Stimulated activated naive B cell treated with anti-CD40 and anti-IgM and Interleukin-4, amounts not matched to agents 10 μg/mL and 1 μg/mL and 100 μg/mL, for 72 hours (primary cell): ENCODE data around the gene ARRB1.

Source experiments
- ATAC-seq, 2 donors: fragments of 150-1000 bp; cut with Tn5 transposase; replicated peaks; 2 replicates each; pipeline ENCODE4 v1.10.0; 2021; ENCODE audit warnings: moderate library complexity in 1 of 2
- DNase-seq: peaks from one replicate; pipeline ENCODE4 v3.0.0; 2021
- H3K27ac Mint-ChIP-seq: one replicate; pipeline ENCODE4 v1.8.0; 2022; ENCODE audit warnings: mild to moderate bottlenecking, mixed read lengths
- H3K27me3 Mint-ChIP-seq, 2 donors: one replicate each; pipeline ENCODE4 v1.8.0; 2022; ENCODE audit warnings: mixed read lengths in 2 of 2
- H3K36me3 Mint-ChIP-seq, 2 donors: one replicate each; pipeline ENCODE4 v1.8.0; 2022; ENCODE audit warnings: mixed read lengths in 2 of 2, mild to moderate bottlenecking in 1 of 2
- H3K4me1 Mint-ChIP-seq, 2 donors: one replicate each; pipeline ENCODE4 v1.8.0; 2022; ENCODE audit warnings: mixed read lengths in 2 of 2, mild to moderate bottlenecking in 1 of 2
- H3K4me3 Mint-ChIP-seq, 2 donors: one replicate each; pipeline ENCODE4 v1.8.0; 2022; ENCODE audit warnings: mild to moderate bottlenecking in 2 of 2, mixed read lengths in 2 of 2, moderate library complexity in 1 of 2
- H3K9me3 Mint-ChIP-seq, 2 donors: one replicate each; pipeline ENCODE4 v1.8.0; 2022; ENCODE audit warnings: mixed read lengths in 2 of 2, mild to moderate bottlenecking in 1 of 2

ARRB1 gene

DNA sequence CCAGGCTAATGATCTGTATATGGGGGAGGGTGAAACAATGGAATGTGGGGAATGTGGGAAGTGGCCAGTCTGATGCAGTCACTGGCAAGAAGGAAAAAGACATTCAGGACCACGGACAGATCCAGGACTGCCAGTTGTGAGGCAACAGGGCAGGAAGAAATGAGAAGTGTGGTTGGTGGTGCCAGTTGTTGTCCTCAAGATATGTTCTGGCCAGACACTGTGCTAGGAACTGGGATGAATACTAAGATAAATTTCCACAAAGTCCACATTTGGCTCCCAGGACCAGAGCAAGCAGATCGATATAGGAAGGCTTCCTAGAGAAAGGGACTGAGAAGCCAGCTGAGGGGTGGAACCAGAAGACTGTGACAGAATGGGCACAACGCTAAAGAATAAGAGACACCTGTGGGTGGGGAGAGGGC lies 117.7 kb downstream of the ARRB1 start:
- no peak overlapping the region for H3K4me3 Mint-ChIP-seq
- no peak for ATAC-seq
- no peak for DNase-seq
- peaks cover 66 to 70% of the 10 kb centered on the region in 2 donors for H3K27me3 Mint-ChIP-seq
- H3K9me3 Mint-ChIP-seq = peaks cover 0 to 3% of the 10 kb centered on the region in 2 donors
- no peaks in the 10 kb centered on the region for H3K4me1 Mint-ChIP-seq
- H3K36me3 Mint-ChIP-seq = no peaks in the 10 kb centered on the region
- no peak overlapping the region for H3K27ac Mint-ChIP-seq

DNA sequence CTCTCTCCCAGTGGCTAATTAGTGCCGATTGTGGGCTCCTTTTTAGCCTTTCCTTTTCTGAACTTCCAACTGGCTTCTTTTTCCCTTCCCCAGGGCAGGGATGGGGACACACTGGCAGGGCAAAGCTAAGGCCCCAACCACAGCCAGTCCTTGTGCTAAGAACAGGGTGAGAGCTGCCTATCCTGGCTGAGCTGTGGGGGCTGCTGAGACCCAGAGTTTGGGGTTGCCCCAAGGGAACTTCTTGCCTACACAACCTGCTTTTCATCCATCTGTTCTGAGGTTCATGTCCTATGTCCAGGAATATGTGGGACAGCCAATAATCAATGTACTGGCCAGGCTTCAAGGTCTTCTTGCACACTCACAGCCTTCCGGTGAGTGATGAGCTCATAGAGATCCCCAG lies 120.8 kb downstream of the ARRB1 start:
- Mint-ChIP-seq H3K4me1 (no peaks in the 10 kb centered on the region), H3K27me3 (peaks cover 48 to 50% of the 10 kb centered on the region in 2 donors), H3K36me3 (no peaks in the 10 kb centered on the region), H3K4me3 (no peak overlapping the region), H3K27ac (no peak overlapping the region), H3K9me3 (peaks cover 0 to 3% of the 10 kb centered on the region in 2 donors)
- ATAC-seq (no peak), DNase-seq (no peak)

- no peak for DNase-seq
- no peaks in the 10 kb centered on the region for H3K4me1 Mint-ChIP-seq
Observed at GRCh38 chr11:75229466-75229865, 122.0 kb downstream of the ARRB1 start.

DNA sequence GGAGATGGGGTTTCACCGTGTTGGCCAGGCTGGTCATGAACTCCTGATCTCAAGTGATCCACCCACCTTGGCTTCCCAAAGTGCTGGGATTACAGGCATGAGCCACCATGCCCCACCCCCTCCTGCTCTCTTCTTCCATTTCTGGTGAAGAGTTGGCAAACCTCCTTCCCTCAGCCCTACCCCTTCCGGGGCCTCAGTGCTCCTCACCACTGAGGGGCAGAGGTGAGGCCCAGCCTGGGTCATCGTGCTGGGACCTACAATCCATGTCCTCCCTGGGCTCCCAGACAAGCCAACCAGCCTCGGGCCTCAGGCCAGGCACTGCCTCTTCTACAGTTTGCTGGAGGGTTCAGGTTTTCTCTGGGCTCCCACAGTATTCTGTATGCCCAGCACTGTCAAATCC lies 125.7 kb downstream of the ARRB1 start:
- no peak for ATAC-seq
- no peaks in the 10 kb centered on the region for H3K36me3 Mint-ChIP-seq
- H3K27me3 Mint-ChIP-seq = peaks cover 26 to 32% of the 10 kb centered on the region in 2 donors
- DNase-seq = no peak
- no peaks in the 10 kb centered on the region for H3K9me3 Mint-ChIP-seq
- no peaks in the 10 kb centered on the region for H3K4me1 Mint-ChIP-seq
- H3K4me3 Mint-ChIP-seq = no peak overlapping the region
- H3K27ac Mint-ChIP-seq = no peak overlapping the region

More at GRCh38 chr11:75229466-75229865, 122.0 kb downstream of the ARRB1 start:
- Mint-ChIP-seq H3K9me3 (peaks cover 0 to 3% of the 10 kb centered on the region in 2 donors), H3K27ac (no peak overlapping the region), H3K4me3 (no peak overlapping the region), H3K36me3 (no peaks in the 10 kb centered on the region), H3K27me3 (peaks cover 51 to 54% of the 10 kb centered on the region in 2 donors)
- no peak for ATAC-seq

DNA sequence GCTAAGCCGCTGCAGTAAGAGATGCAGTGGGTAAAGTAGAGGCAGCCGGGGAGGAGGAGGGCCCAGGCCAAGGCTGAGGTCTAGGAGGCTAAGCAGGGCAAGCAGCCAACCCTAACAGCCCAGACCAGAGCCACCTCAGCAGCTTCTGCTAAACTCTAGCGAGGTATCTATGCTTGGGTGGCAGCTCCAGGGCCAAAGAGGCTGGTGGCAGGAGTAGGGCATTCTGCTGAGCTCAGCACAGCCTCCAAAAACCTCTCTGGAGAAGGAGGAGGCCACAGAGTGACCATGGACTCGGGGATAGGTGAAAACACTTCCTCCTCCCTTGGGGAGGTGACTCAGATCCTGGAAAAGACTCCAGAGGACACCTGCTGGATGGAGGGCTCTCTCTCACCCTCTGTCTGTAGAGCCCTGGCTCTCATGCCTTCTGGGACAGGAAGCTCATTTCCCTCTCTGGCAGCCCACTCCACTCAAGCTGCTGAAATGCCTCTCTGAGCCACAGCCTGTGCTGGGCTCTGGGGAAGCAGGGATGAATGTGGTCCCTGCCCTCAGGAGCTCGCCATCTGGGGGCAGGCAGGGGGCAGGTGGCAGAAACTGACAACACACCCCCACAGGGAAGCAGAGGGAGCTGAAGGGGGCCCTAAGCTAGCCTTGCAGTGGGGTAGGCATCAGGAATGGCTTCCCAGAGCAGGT lies 127.4 kb downstream of the ARRB1 start:
- Mint-ChIP-seq H3K27me3 (peaks cover 18 to 28% of the 10 kb centered on the region in 2 donors), H3K4me3 (no peak overlapping the region), H3K36me3 (no peaks in the 10 kb centered on the region), H3K9me3 (no peaks in the 10 kb centered on the region), H3K4me1 (no peaks in the 10 kb centered on the region), H3K27ac (no peak overlapping the region)
- DNase-seq = no peak
- no peak for ATAC-seq

DNA sequence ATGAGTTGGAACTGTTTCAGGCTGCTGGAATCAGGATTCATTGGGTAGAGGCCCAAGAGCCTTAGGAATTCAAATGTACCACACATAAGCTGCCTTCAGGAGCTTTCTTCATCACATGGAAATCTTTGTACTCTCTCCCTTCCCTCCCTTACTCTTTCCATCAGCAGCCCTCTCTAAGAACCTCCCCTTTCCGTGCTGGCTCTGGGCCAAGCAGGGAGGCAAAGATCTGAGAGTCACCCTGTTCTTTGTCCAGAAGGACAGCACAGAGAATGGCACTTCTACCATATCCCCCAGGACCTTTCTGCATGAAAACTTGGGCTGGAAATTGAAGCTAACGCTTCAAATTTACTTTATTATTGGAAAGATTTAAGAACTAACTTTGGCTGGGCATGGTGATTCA lies 131.6 kb downstream of the ARRB1 start:
- Mint-ChIP-seq H3K9me3 (no peaks in the 10 kb centered on the region), H3K36me3 (no peaks in the 10 kb centered on the region), H3K4me3 (no peak overlapping the region), H3K4me1 (no peaks in the 10 kb centered on the region), H3K27me3 (peaks cover 27 to 39% of the 10 kb centered on the region in 2 donors), H3K27ac (no peak overlapping the region)
- DNase-seq (no peak), ATAC-seq (no peak)

GRCh38 chr11:75214843-75215242 lies 136.6 kb downstream of the ARRB1 start:
- Mint-ChIP-seq H3K9me3 (peaks cover 0 to 1% of the 10 kb centered on the region in 2 donors), H3K4me1 (no peaks in the 10 kb centered on the region), H3K36me3 (no peaks in the 10 kb centered on the region), H3K27me3 (peaks cover 44 to 49% of the 10 kb centered on the region in 2 donors), H3K4me3 (no peak overlapping the region), H3K27ac (no peak overlapping the region)
- ATAC-seq = no peak
- DNase-seq = no peak

DNA sequence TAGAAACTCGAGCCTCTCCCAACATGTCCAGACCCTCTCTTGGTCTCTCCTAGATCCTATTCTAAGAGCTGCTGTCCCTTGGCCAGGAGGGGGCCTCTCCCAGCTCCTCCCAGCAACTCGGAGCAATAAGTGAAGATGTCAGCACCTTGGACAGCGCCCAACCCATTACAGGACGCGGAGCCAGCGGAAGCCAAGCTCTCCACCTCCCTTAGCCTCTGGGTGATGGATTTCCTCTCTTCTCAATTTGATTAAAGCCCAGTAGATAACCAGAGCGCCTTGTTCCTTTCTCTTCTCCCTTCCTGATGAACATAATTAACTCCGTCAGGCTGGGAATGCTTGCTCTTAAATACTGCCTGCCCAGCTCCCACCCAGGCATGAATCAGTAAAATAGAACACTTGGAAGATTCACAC lies 137.0 kb downstream of the ARRB1 start:
- ATAC-seq = peak; percentile 41 to 61
- peaks cover 0 to 1% of the 10 kb centered on the region in 2 donors for H3K9me3 Mint-ChIP-seq
- H3K4me3 Mint-ChIP-seq = no peak overlapping the region
- no peaks in the 10 kb centered on the region for H3K36me3 Mint-ChIP-seq
- DNase-seq = peak; percentile 25
- H3K4me1 Mint-ChIP-seq = no peaks in the 10 kb centered on the region
- H3K27me3 Mint-ChIP-seq = peaks cover 44 to 45% of the 10 kb centered on the region in 2 donors
- H3K27ac Mint-ChIP-seq = peak overlapping the region; percentile 33
